Measurements from ENCODE around the gene LRSAM1.

DNA sequence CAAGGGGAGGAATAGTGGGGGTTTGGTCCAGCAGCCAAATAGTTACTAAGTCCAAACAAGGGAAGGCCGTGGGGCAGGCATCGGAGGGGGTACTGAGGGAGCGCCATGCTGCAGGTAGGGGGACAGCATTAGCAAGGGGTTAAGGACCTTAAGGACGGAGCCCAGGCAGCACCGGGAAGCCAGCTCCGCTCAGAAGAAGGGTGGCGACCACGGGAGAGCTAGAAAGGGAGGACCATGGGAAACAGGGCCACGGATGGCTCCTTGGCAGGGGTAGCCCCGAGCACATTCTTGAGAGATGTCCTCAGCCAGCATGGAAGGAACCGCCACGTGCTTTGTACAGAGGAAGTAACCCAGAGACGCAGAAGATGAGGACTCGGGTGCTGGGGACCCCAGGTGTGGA is 84.5 kb downstream of the LRSAM1 start:
- TF ChIP-seq POLR2A (IDR thresholded peaks at IDR 0.05) (no peak), POLR2AphosphoS5 (IDR thresholded peaks at IDR 0.05) (no peak), EP300 (IDR thresholded peaks at IDR 0.05) (no peak)
- TF ChIP-seq, protein P1, sequence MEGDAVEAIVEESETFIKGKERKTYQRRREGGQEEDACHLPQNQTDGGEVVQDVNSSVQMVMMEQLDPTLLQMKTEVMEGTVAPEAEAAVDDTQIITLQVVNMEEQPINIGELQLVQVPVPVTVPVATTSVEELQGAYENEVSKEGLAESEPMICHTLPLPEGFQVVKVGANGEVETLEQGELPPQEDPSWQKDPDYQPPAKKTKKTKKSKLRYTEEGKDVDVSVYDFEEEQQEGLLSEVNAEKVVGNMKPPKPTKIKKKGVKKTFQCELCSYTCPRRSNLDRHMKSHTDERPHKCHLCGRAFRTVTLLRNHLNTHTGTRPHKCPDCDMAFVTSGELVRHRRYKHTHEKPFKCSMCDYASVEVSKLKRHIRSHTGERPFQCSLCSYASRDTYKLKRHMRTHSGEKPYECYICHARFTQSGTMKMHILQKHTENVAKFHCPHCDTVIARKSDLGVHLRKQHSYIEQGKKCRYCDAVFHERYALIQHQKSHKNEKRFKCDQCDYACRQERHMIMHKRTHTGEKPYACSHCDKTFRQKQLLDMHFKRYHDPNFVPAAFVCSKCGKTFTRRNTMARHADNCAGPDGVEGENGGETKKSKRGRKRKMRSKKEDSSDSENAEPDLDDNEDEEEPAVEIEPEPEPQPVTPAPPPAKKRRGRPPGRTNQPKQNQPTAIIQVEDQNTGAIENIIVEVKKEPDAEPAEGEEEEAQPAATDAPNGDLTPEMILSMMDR (IDR thresholded peaks at IDR 0.05): no peak
